Astrocyte (in vitro differentiated cells and primary cell): ENCODE measurements around the gene HOXA6. TPM values are rescaled to one million over a fixed set of nuclear protein-coding genes. Genes with fewer than 3 reads are reported as not detected.

Source experiments
- DNase-seq: peaks from one replicate; pipeline ENCODE4 v3.0.0-alpha.2; 2010; ENCODE audit warnings: low read depth
- FAIRE-seq: peaks from 2 replicates; lab custom pipeline; 2011; peaks lifted over from hg19 to GRCh38; lab: Jason Lieb, UNC
- H2AFZ ChIP-seq: 2 replicates; pipeline ENCODE4 v1.6.0; 2012; ENCODE audit warnings: low read depth, low read length, inconsistent platforms
- H3K27ac ChIP-seq: 2 replicates; pipeline ENCODE4 v1.5.1; 2011; ENCODE audit warnings: low read depth, low read length, inconsistent platforms
- H3K27me3 ChIP-seq: 2 replicates; pipeline ENCODE4 v1.6.0; 2011; ENCODE audit warnings: low read length, inconsistent platforms; ENCODE audit not compliant: insufficient read depth
- H3K36me3 ChIP-seq: 2 replicates; pipeline ENCODE4 v1.5.1; 2011; ENCODE audit warnings: low read length, inconsistent platforms; ENCODE audit not compliant: insufficient read depth
- H3K4me1 ChIP-seq: 2 replicates; pipeline ENCODE4 v1.5.1; 2011; ENCODE audit warnings: low read length, inconsistent platforms; ENCODE audit not compliant: insufficient read depth
- H3K4me2 ChIP-seq: 2 replicates; pipeline ENCODE4 v1.6.0; 2012; ENCODE audit warnings: low read length, inconsistent platforms
- H3K4me3 ChIP-seq: 2 replicates; pipeline ENCODE4 v1.5.1; 2011; ENCODE audit warnings: low read depth, mild to moderate bottlenecking, low read length, inconsistent platforms; ENCODE audit not compliant: insufficient read depth
- H3K79me2 ChIP-seq: 2 replicates; pipeline ENCODE4 v1.6.0; 2012; ENCODE audit warnings: mild to moderate bottlenecking, low read length, inconsistent platforms; ENCODE audit not compliant: insufficient read depth
- H3K9ac ChIP-seq: 2 replicates; pipeline ENCODE4 v1.6.0; 2012; ENCODE audit warnings: mild to moderate bottlenecking, low read length, inconsistent platforms
- H3K9me3 ChIP-seq: 2 replicates; pipeline ENCODE4 v1.5.1; 2012; ENCODE audit warnings: low read depth, mild to moderate bottlenecking, low read length, inconsistent platforms; ENCODE audit not compliant: insufficient read depth
- H4K20me1 ChIP-seq: 2 replicates; pipeline ENCODE4 v1.6.0; 2012; ENCODE audit warnings: low read length, inconsistent platforms; ENCODE audit not compliant: insufficient read depth
- H3K27ac Mint-ChIP-seq: one replicate; pipeline ENCODE4 v1.8.0; 2021; ENCODE audit warnings: mild to moderate bottlenecking, mixed read lengths; ENCODE audit not compliant: unreplicated experiment
- H3K27me3 Mint-ChIP-seq: one replicate; pipeline ENCODE4 v1.8.0; 2021; ENCODE audit warnings: low read depth, mixed read lengths; ENCODE audit not compliant: unreplicated experiment
- H3K36me3 Mint-ChIP-seq: one replicate; pipeline ENCODE4 v1.8.0; 2021; ENCODE audit warnings: low read depth, mixed read lengths; ENCODE audit not compliant: unreplicated experiment
- H3K4me1 Mint-ChIP-seq: one replicate; pipeline ENCODE4 v1.8.0; 2021; ENCODE audit warnings: low read depth, mixed read lengths; ENCODE audit not compliant: unreplicated experiment
- H3K4me3 Mint-ChIP-seq: one replicate; pipeline ENCODE4 v1.8.0; 2021; ENCODE audit warnings: mild to moderate bottlenecking, moderate library complexity, mixed read lengths; ENCODE audit not compliant: unreplicated experiment
- H3K9me3 Mint-ChIP-seq: one replicate; pipeline ENCODE4 v1.8.0; 2021; ENCODE audit warnings: mild to moderate bottlenecking, mixed read lengths; ENCODE audit not compliant: unreplicated experiment
- EZH2 ChIP-seq: IDR thresholded peaks from 2 replicates; pipeline ENCODE4 v1.6.1; 2012; ENCODE audit warnings: mild to moderate bottlenecking, low read length, inconsistent platforms; ENCODE audit not compliant: insufficient read depth
- total RNA-seq: library from RNA; stranded (reverse); gene quantifications from 2 replicates; pipeline ENCODE4 v1.2.1, GENCODE V29; 2021
- TF ChIP-seq, protein P1 (sequence below): IDR thresholded peaks from 2 replicates; pipeline ENCODE4 v1.5.1; 2011; ENCODE audit warnings: low read depth, mild to moderate bottlenecking, inconsistent platforms, low read length, moderate library complexity; ENCODE audit not compliant: insufficient read depth

Gene HOXA6
- total RNA-seq, 1 donor from 2014 or later = not detected

DNA sequence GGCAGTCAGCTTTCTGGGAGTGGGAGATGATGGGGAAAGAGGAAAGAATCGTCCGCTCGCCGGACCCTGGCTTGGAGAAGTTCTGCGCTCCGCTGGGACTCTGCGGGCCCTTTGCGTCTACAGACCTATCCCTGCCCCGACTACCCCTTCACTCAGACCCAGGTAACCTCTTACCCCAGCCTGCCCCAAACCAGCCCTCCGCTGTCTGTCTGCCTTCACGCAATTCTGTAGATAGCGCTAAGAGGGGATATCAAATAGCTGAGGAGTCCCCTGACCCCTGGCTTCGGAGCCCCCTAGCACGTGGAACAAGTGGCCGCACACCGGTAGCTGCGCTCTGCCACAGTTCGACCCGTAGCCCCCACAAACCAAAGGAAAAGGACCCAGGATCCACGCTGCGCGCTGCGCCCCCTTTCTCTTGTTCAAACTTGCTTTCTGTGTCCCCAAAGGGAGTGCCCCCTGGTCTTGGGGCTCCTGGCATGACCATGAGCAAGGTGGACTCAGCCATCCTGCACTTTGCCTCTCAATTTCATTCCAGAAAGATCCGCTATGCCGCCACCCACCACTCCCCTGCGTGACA is 24.0 kb downstream of the HOXA6 start:
- Mint-ChIP-seq H3K9me3 (peaks cover 46% of the 10 kb centered on the region), H3K27ac (no peak overlapping the region), H3K36me3 (peaks cover 2% of the 10 kb centered on the region), H3K4me3 (no peak overlapping the region), H3K4me1 (peaks cover 2% of the 10 kb centered on the region), H3K27me3 (peaks cover 99% of the 10 kb centered on the region)
- H3K36me3 ChIP-seq = no peaks in the 10 kb centered on the region
- H3K27me3 ChIP-seq = peaks cover 71% of the 10 kb centered on the region
- no peaks in the 10 kb centered on the region for H3K9me3 ChIP-seq
- H4K20me1 ChIP-seq = no peaks in the 10 kb centered on the region
- TF ChIP-seq, protein P1, sequence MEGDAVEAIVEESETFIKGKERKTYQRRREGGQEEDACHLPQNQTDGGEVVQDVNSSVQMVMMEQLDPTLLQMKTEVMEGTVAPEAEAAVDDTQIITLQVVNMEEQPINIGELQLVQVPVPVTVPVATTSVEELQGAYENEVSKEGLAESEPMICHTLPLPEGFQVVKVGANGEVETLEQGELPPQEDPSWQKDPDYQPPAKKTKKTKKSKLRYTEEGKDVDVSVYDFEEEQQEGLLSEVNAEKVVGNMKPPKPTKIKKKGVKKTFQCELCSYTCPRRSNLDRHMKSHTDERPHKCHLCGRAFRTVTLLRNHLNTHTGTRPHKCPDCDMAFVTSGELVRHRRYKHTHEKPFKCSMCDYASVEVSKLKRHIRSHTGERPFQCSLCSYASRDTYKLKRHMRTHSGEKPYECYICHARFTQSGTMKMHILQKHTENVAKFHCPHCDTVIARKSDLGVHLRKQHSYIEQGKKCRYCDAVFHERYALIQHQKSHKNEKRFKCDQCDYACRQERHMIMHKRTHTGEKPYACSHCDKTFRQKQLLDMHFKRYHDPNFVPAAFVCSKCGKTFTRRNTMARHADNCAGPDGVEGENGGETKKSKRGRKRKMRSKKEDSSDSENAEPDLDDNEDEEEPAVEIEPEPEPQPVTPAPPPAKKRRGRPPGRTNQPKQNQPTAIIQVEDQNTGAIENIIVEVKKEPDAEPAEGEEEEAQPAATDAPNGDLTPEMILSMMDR = no peak
- TF ChIP-seq EZH2 = no peak
- H3K4me3 ChIP-seq = peak overlapping the region; percentile 60
- peak overlapping the region; percentile 83 for H3K4me2 ChIP-seq
- H3K4me1 ChIP-seq = peaks cover 11% of the 10 kb centered on the region
- peak overlapping the region; percentile 83 for H3K9ac ChIP-seq
- H3K79me2 ChIP-seq = peaks cover 28% of the 10 kb centered on the region
- DNase-seq = peak; percentile 8
- no peak overlapping the region for H2AFZ ChIP-seq
- peak overlapping the region; percentile 84 for H3K27ac ChIP-seq
- FAIRE-seq = no peak

GRCh38 chr7:27123007-27123476 is 24.5 kb downstream of the HOXA6 start:
- Mint-ChIP-seq H3K4me1 (peaks cover 2% of the 10 kb centered on the region), H3K9me3 (peaks cover 49% of the 10 kb centered on the region), H3K27ac (no peak overlapping the region), H3K36me3 (peaks cover 2% of the 10 kb centered on the region), H3K4me3 (no peak overlapping the region), H3K27me3 (peaks cover 99% of the 10 kb centered on the region)
- DNase-seq = peak; percentile 64
- no peak for FAIRE-seq
- Histone ChIP-seq H3K9ac (peak overlapping the region; percentile 83), H3K27me3 (peaks cover 69% of the 10 kb centered on the region), H3K36me3 (no peaks in the 10 kb centered on the region), H3K4me1 (peaks cover 11% of the 10 kb centered on the region), H3K9me3 (no peaks in the 10 kb centered on the region), H2AFZ (no peak overlapping the region), H4K20me1 (no peaks in the 10 kb centered on the region), H3K27ac (peak overlapping the region; percentile 84), H3K79me2 (peaks cover 29% of the 10 kb centered on the region), H3K4me3 (peak overlapping the region; percentile 60), H3K4me2 (peak overlapping the region; percentile 83)
- no peak for TF ChIP-seq EZH2
- TF ChIP-seq, protein P1 = no peak
